ENCODE results near the gene TAPBP. TPM values are rescaled to one million over a fixed set of nuclear protein-coding genes. Genes with fewer than 3 reads are reported as not detected.

Gene TAPBP
- total and polyA plus RNA-seq, 9 of the 15 experiments (the other 6 are each of a cell fraction or from before 2014, with no cell fraction given), result 5.6 to 74.0 (median 22.3) TPM

DNA sequence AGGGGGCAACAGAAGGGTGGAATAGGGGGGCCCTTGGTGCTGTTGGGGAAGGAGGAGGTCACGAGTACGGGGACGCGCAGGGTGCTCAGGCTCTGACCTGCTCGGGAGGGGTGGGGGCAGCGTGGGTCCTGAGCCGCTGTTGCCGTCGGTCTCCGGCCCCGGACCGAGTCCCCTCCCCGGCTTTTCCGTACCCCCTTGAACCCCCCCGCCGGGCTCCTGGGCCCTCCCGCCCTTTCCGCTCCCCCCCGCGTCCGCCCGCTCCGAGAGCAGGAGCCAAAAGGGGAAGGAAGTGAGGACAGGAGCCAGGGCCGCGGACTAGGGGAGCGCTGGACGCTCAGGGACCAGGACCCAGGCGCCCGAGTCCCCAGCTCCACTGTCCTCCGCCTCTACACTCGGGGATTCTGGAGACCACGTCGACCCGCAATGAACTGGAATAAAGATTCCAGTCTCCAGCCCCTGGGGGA is 15.1 kb downstream of the TAPBP start, which contains the start of gene RGL2 (continued):
- 0 out of 2 replicates have a peak, but pooled peaks have one; percentile 13 for TF ChIP-seq ZNF347 (CRISPR knock-in tag; IDR thresholded peaks at IDR 0.05; ENCODE audit: low read depth)
- TF ChIP-seq, protein P1, sequence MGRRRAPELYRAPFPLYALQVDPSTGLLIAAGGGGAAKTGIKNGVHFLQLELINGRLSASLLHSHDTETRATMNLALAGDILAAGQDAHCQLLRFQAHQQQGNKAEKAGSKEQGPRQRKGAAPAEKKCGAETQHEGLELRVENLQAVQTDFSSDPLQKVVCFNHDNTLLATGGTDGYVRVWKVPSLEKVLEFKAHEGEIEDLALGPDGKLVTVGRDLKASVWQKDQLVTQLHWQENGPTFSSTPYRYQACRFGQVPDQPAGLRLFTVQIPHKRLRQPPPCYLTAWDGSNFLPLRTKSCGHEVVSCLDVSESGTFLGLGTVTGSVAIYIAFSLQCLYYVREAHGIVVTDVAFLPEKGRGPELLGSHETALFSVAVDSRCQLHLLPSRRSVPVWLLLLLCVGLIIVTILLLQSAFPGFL (CRISPR knock-in tag; IDR thresholded peaks at IDR 0.05), result no peak
- no peak for TF ChIP-seq RB1 (IDR thresholded peaks at IDR 0.05; ENCODE audit: low read depth)
- TF ChIP-seq, protein P2, sequence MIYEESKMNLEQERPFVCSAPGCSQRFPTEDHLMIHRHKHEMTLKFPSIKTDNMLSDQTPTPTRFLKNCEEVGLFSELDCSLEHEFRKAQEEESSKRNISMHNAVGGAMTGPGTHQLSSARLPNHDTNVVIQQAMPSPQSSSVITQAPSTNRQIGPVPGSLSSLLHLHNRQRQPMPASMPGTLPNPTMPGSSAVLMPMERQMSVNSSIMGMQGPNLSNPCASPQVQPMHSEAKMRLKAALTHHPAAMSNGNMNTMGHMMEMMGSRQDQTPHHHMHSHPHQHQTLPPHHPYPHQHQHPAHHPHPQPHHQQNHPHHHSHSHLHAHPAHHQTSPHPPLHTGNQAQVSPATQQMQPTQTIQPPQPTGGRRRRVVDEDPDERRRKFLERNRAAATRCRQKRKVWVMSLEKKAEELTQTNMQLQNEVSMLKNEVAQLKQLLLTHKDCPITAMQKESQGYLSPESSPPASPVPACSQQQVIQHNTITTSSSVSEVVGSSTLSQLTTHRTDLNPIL (CRISPR knock-in tag; IDR thresholded peaks at IDR 0.05), result no peak
- TF ChIP-seq ZBTB33 (CRISPR knock-in tag; IDR thresholded peaks at IDR 0.05), result no peak
- TF ChIP-seq ZBTB1 (CRISPR knock-in tag; IDR thresholded peaks at IDR 0.05; ENCODE audit: borderline replicate concordance, low read depth), result no peak
- TF ChIP-seq, protein P3, sequence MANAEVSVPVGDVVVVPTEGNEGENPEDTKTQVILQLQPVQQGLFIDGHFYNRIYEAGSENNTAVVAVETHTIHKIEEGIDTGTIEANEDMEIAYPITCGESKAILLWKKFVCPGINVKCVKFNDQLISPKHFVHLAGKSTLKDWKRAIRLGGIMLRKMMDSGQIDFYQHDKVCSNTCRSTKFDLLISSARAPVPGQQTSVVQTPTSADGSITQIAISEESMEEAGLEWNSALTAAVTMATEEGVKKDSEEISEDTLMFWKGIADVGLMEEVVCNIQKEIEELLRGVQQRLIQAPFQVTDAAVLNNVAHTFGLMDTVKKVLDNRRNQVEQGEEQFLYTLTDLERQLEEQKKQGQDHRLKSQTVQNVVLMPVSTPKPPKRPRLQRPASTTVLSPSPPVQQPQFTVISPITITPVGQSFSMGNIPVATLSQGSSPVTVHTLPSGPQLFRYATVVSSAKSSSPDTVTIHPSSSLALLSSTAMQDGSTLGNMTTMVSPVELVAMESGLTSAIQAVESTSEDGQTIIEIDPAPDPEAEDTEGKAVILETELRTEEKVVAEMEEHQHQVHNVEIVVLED (CRISPR knock-in tag; IDR thresholded peaks at IDR 0.05), result 0 out of 2 replicates have a peak, but pooled peaks have one; percentile 37
- no peak for TF ChIP-seq DPF2 (IDR thresholded peaks at IDR 0.05)
- TF ChIP-seq ZBTB5 (IDR thresholded peaks at IDR 0.05), result peak; percentile 55; the same call in 1 of the 2 replicates
- no peak for TF ChIP-seq BMI1 (IDR thresholded peaks at IDR 0.05; ENCODE audit: low read length)
- TF ChIP-seq FOXJ2 (tag; IDR thresholded peaks at IDR 0.05), result no peak
- TF ChIP-seq CREBBP (IDR thresholded peaks at IDR 0.05; ENCODE audit: low read depth, low read length), result no peak
- TF ChIP-seq TARDBP (IDR thresholded peaks at IDR 0.05), result no peak
- TF ChIP-seq PHF8 (IDR thresholded peaks at IDR 0.05; ENCODE audit: borderline replicate concordance, low read length), result peak; percentile 76
- no peak for TF ChIP-seq TAF9B (IDR thresholded peaks at IDR 0.05; ENCODE audit: partially characterized antibody)
- TF ChIP-seq ILK (tag; IDR thresholded peaks at IDR 0.05; ENCODE audit: borderline replicate concordance, low read depth), result no peak
- no peak for TF ChIP-seq MYNN (IDR thresholded peaks at IDR 0.05)
- no peak for TF ChIP-seq MYNN (CRISPR knock-in tag; IDR thresholded peaks at IDR 0.05)
- TF ChIP-seq CHCHD3 (CRISPR knock-in tag; IDR thresholded peaks at IDR 0.05), result no peak
- peak; percentile 67 for TF ChIP-seq POLR2G (IDR thresholded peaks at IDR 0.05; ENCODE audit: low read depth, low read length)

Data from K562 (cell line).